ENCODE measurements around the gene ZNF438. TPM values are rescaled to one million over a fixed set of nuclear protein-coding genes. Genes with fewer than 3 reads are reported as not detected.

The ZNF438 gene
- total RNA-seq, 1 experiment from 2014 or later: 0.83 TPM

DNA sequence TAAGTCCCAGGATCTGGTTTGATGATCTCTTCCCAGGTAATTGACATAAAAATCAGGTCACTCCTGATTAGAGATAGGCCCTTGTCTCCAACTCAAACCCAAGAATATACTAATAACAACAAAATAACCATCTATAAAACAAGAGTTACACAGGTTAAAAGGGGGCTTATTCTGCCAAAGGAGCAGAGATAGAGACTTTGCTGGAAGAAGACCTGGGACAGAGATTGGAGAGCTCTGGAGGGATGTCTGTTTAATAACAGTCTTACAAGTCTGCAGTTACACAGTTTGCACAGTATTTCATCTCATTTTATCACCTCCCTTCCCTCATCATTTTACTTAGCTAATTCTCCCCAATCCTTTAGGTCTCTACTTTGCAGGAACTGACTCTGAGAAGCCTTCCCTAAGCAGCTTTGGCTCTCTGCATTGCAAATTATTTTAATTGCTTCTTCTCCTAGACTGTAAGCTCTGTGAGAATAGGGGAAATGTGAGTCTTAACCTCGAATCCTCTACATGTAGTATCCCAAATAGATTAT, 3.7 kb upstream of the ZNF438 start:
- no peak overlapping the region for H2AK5ac ChIP-seq (ENCODE audit: insufficient read length, low read length)
- no peak for DNase-seq
- H3K27me3 Mint-ChIP-seq (ENCODE audit: low read depth): peaks cover 55% of the 10 kb centered on the region
- H2BK120ac ChIP-seq (ENCODE audit: low read depth, low read length, poor library complexity, severe bottlenecking): no peak overlapping the region
- no peak overlapping the region for H4K91ac ChIP-seq (ENCODE audit: insufficient read length, low read depth, low read length)
- H2BK15ac ChIP-seq (ENCODE audit: low read depth, low read length): no peak overlapping the region
- H3T11ph ChIP-seq (ENCODE audit: low read length): no peak overlapping the region
- no peaks in the 10 kb centered on the region for H3K27me3 ChIP-seq (ENCODE audit: insufficient read depth, low read length)
- no peak overlapping the region for H4K5ac ChIP-seq (ENCODE audit: insufficient read length, low read depth, low read length)
- TF ChIP-seq, protein P1, sequence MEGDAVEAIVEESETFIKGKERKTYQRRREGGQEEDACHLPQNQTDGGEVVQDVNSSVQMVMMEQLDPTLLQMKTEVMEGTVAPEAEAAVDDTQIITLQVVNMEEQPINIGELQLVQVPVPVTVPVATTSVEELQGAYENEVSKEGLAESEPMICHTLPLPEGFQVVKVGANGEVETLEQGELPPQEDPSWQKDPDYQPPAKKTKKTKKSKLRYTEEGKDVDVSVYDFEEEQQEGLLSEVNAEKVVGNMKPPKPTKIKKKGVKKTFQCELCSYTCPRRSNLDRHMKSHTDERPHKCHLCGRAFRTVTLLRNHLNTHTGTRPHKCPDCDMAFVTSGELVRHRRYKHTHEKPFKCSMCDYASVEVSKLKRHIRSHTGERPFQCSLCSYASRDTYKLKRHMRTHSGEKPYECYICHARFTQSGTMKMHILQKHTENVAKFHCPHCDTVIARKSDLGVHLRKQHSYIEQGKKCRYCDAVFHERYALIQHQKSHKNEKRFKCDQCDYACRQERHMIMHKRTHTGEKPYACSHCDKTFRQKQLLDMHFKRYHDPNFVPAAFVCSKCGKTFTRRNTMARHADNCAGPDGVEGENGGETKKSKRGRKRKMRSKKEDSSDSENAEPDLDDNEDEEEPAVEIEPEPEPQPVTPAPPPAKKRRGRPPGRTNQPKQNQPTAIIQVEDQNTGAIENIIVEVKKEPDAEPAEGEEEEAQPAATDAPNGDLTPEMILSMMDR (conservative IDR thresholded peaks at IDR 0.05): no peak
- H3K4ac ChIP-seq (ENCODE audit: low read depth, low read length): no peak overlapping the region
- no peak overlapping the region for H3K9ac ChIP-seq (ENCODE audit: extremely low read depth, insufficient read length, low read length)
- H3K4me3 Mint-ChIP-seq: no peak overlapping the region
- H3K18ac ChIP-seq (ENCODE audit: insufficient read length, low read depth, low read length): no peak overlapping the region
- peaks cover 4% of the 10 kb centered on the region; the same call in 1 of the 2 replicates for H3K4me1 ChIP-seq (ENCODE audit: insufficient read depth, low read length)
- H3K27ac ChIP-seq (ENCODE audit: insufficient read length, low read depth, low read length): no peak overlapping the region
- no peaks in the 10 kb centered on the region for H3K23me2 ChIP-seq (ENCODE audit: insufficient read length, low read depth, low read length, poor library complexity, severe bottlenecking)
- no peak overlapping the region for H2BK5ac ChIP-seq (ENCODE audit: insufficient read length, low read length)
- no CpG with 5 or more reads among the region's 1 CpG for WGBS (ENCODE audit: extremely low coverage, insufficient read length, low lambda C conversion rate)
- H3K9me3 Mint-ChIP-seq: peaks cover 0 to 3% of the 10 kb centered on the region in 2 experiments; a peak in 2 of 5 replicates
- no peaks in the 10 kb centered on the region; a peak in 1 of 7 replicates for H3K36me3 Mint-ChIP-seq (ENCODE audit: insufficient read depth in 1 of 3, low read depth in 3 of 3)
- no peaks in the 10 kb centered on the region for H3K79me1 ChIP-seq (ENCODE audit: insufficient read depth, low read depth, low read length, poor library complexity, severe bottlenecking)
- no peak overlapping the region for H4K8ac ChIP-seq (replicated peaks; ENCODE audit: insufficient read length, low read depth, low read length)
- no peaks in the 10 kb centered on the region for H3K9me3 ChIP-seq (ENCODE audit: control insufficient read depth, low read depth, low read length)
- H4K20me1 ChIP-seq (ENCODE audit: control insufficient read depth, insufficient read depth, insufficient read length): no peaks in the 10 kb centered on the region
- H3K56ac ChIP-seq (ENCODE audit: insufficient read length, low read depth, low read length): no peak overlapping the region
- H3K4me2 ChIP-seq (ENCODE audit: insufficient read depth, insufficient read length, low read length): no peak overlapping the region
- no peaks in the 10 kb centered on the region for H3K79me2 ChIP-seq (ENCODE audit: insufficient read depth, low read length)
- no peak overlapping the region for H2BK20ac ChIP-seq (ENCODE audit: low read depth, low read length, poor library complexity, severe bottlenecking)
- H3K27ac Mint-ChIP-seq: peak overlapping the region in 1 of 3 experiments; percentile 22; a peak in 1 of 7 replicates
- no peak overlapping the region for H3K14ac ChIP-seq (ENCODE audit: insufficient read depth, low read length)
- peaks cover 33 to 35% of the 10 kb centered on the region in 2 experiments for H3K4me1 Mint-ChIP-seq
- no peak overlapping the region for H3K23ac ChIP-seq (ENCODE audit: insufficient read length, low read depth, low read length)
- H2AFZ ChIP-seq (ENCODE audit: low read length): no peak overlapping the region
- H2BK12ac ChIP-seq (ENCODE audit: insufficient read length, low read depth, low read length): no peak overlapping the region
